Fibroblast of gingiva (primary cell): ENCODE measurements around the gene TGM3.

Experiments used
- DNase-seq: peaks from one replicate; pipeline ENCODE4 v3.0.0-alpha.2; 2011; ENCODE audit warnings: low read depth

Gene TGM3

DNA sequence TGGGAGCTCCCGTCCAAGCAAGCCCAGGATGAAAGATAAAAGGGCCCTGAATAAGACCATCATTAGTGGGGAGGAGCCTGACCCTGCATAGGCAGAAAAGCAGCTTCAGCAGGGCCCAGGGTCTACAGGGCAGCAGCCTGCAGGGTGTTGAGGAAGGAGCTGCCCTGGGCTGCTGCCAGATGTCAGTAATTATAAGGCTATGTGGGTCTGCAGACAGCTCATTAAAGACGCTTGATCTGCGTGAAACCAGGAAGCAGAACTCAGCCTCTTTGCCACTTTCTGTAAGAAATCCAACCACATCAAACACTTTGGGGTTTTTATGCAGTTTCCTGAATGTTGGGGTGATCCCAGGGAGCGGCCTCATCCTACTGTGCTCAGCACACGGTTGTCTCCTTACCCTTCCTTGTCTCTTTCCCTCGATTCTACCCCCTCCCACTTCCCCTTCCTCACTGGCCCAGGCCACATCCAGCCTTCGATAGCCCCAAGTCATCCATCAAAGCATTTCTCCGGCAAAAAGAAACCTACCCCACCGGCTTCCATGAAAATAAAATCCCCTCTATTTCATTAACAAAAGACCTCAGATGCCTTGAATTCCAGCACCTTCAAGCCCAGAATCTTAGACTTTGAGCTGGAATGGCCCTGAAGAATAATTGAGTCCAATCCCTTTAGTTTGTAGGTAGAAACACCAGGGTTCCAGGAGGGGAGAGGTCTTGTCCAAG, 83.9 kb downstream of the TGM3 start:
- no peak for DNase-seq

- no peak for DNase-seq
Observed at GRCh38 chr20:2380601-2381000, 84.8 kb downstream of the TGM3 start, which contains the start of gene TGM6. TGM6 (plus strand) TSS chr20:2380901; CDS start chr20:2380969, 68 bp downstream.

DNA sequence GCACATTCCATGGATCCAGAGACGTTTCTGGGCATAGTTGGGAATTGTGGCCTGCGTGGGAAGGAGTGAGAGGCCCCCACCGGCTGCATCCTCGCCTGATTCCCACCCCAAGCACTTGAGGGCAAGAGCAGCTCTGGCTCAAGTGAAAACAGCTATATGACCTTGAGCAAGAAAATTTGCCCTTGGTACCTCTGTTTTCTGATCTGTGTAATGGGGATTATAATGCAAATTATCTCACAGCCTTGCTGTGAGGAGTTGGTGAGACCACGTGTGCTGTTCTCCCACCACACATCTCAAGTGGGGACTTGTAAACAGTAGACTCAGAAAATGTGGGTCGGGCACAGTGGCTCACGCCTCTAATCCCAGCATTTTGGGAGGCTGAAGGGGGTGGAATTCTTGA, 85.5 kb downstream of the TGM3 start:
- no peak for DNase-seq

- no peak for DNase-seq
Observed at GRCh38 chr20:2382833-2383232, 87.0 kb downstream of the TGM3 start.

- DNase-seq, result no peak
Observed at GRCh38 chr20:2385026-2385425, 89.2 kb downstream of the TGM3 start.

DNA sequence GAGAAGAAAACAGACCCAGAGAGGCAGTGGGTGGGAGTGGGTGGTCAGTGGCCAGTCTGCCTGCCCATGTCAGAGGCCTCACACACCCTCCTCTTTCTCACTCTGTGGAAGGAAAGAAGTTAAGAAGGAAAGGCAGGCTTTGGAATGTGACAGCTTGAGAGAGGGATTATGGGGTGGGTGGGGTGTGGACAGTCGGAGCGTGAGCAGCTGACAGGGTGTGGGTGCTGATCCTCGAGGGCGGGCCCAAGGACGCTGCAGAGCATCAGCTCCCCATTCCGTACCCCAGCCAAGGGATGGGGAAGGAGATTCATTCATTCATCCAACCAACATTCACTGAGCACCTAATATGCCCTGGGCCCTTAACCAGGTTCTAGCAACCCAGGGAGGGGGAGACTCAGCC, 89.7 kb downstream of the TGM3 start:
- no peak for DNase-seq

DNA sequence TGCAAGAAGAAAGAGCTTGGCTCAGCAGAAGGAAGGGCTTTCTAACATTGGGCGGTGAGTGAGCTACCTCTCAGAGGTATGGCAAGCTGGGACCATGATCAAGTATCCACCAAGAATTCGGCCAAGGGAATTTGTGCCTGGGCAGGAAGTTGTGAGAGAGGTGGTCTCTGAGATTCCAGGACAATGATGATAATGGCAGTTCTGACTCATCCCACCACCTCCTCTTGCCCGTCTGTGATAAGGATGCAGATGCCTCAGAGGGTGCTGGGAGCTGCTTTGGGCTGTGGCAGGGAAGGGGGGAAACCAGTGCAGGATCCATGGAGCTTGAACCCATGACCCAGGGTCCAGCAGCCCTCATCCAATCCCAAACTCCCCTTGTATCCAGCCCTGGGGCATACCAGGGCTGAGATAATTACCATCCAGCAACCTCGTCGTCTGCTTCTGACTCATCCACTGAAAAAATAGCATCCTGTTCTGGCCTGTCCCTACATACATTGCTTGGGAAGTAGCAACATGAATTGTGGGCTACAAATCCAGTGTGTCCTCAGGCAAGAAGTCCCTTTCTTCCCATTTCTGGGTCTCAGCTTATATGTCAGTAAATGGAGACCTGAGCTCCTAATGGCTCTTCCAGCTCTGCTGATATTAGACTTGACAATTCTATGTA, 90.8 kb downstream of the TGM3 start:
- DNase-seq, result no peak

DNA sequence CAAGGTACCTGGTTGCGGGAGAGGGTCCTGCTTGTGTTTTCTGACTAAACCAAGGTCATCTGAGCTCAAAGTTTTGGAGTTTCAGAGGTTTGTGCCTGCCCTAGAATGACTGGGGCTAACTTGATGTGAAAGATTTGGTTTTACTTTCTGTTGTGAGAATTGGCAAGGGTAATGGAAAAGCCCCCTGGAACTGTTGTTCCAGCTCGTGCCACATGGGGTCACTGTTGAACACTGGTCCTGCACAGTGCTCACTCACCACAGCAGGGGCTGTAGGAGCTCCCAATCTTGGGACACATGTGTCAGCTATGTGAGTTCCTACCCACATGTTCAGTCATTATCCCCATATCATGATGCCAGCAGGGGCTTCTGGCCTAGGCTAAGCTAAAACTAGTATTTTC, 91.4 kb downstream of the TGM3 start:
- DNase-seq, result no peak

DNA sequence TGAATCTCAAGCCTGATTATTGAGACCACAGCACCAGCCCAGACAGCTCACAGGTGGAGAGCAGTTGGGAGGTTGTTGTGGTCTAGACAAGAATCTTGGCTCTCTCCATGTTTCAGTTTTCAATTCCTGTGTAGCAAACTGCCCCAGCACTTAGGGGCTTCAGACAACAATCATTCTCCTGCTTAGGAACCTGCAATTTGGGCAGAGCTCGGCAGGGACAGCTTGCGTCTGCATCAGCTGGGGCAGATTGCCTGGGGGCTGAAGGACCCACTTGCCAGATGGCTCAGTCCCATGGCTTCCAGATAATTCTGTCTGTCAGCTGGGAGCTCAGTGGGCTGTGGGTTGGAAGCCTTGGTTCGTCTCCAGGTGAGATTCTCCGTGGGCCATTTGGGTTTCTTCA, 91.8 kb downstream of the TGM3 start:
- DNase-seq, result no peak
